Uterus (tissue), 4 donors: ENCODE measurements around the gene ANKDD1A. TPM values are rescaled to one million over a fixed set of nuclear protein-coding genes. Genes with fewer than 3 reads are reported as not detected.

Experiments used
- DNase-seq, 2 donors: peaks; one replicate each; pipeline ENCODE4 v3.0.0-alpha.2; 2019 to 2020
- H3K27ac ChIP-seq, 2 donors: fragments of 200-600 bp; sonication (generic); 1 replicate in 1 of 2; 2 replicates in 1 of 2; pipeline ENCODE4 v1.5.1; 2016 to 2018
- H3K27me3 ChIP-seq, 2 donors: fragments of 200-600 bp; sonication (generic); one replicate each; pipeline ENCODE4 v1.5.1; 2018 to 2019; ENCODE audit warnings: control low read depth in 1 of 2
- H3K36me3 ChIP-seq, 2 donors: fragments of 200-600 bp; sonication (generic); one replicate each; pipeline ENCODE4 v1.5.1; 2019; ENCODE audit warnings: control low read depth in 1 of 2
- H3K4me1 ChIP-seq, 2 donors: fragments of 200-600 bp; sonication (generic); one replicate each; pipeline ENCODE4 v1.5.1; 2018 to 2019; ENCODE audit warnings: control low read depth in 1 of 2
- H3K4me3 ChIP-seq, 2 donors: fragments of 200-600 bp; sonication (generic); 1 replicate in 1 of 2; 2 replicates in 1 of 2; pipeline ENCODE4 v1.5.1; 2018 to 2019; ENCODE audit warnings: mild to moderate bottlenecking in 1 of 2
- H3K9me3 ChIP-seq, 2 donors: fragments of 200-600 bp; sonication (generic); one replicate each; pipeline ENCODE4 v1.5.1; 2019; ENCODE audit warnings: control low read depth in 1 of 2
- CTCF ChIP-seq, 4 experiments: fragments of 200-600 bp in 2 of 4; fragments of 450-650 bp in 2 of 4; sonication (generic) in 2 of 4; IDR thresholded peaks; one replicate each; pipeline ENCODE4 v1.5.1; 2016 to 2019; ENCODE audit warnings: antibody characterized with exemption in 4 of 4, mild to moderate bottlenecking in 2 of 4, moderate library complexity in 1 of 4
- POLR2A ChIP-seq, 2 donors: fragments of 450-650 bp; IDR thresholded peaks; one replicate each; pipeline ENCODE4 v1.6.1; 2016; ENCODE audit warnings: antibody characterized with exemption in 2 of 2, mild to moderate bottlenecking in 1 of 2, moderate library complexity in 1 of 2
- intact Hi-C: fragments of 100-400 bp; cut with DNase I; formaldehyde crosslinking; loops from one replicate; pipeline ENCODE4 v1.15.1; 2023; ENCODE audit warnings: low total_unique reads
- total RNA-seq, 4 donors: library from RNA; depleted of rRNA in 3 of 4; stranded (reverse); fragments of >200 nt in 3 of 4; gene quantifications; one replicate each; pipeline versions ENCODE4 v1.1.0 to v1.2.4, GENCODE V29; 2014 to 2023
- donor health status: DM: yes; HTN: yes; CAD: no.

Gene ANKDD1A
- total RNA-seq = 10 to 100 TPM in 3 of 4 donors, under 1 TPM in 1; 0.59 to 36.2 (median 17.7) TPM

GRCh38 chr15:64911311-64912186 lies at the start of gene ANKDD1A:
TSS of gene ANKDD1A (plus strand) at chr15:64911902. CDS start at chr15:64911931, 29 bp downstream.
- Histone ChIP-seq H3K4me3 (peak within 1 kb of the TSS; percentile 51 to 59), H3K36me3 (no peaks in the 10 kb centered on the region), H3K27me3 (no peaks in the 10 kb centered on the region), H3K9me3 (no peaks in the 10 kb centered on the region), H3K4me1 (no peaks in the 10 kb centered on the region), H3K27ac (peak within 1 kb of the TSS; percentile 72 to 81)
- DNase-seq = peak; percentile 73 to 78
- TF ChIP-seq CTCF (IDR thresholded peaks at IDR 0.05) (peak in 1 of 4 experiments; percentile 12), POLR2A (IDR thresholded peaks at IDR 0.05) (peak in 1 of 2 donors; percentile 66)
- intact Hi-C loops = no loop called here

GRCh38 chr15:64861960-64862359 lies 49.7 kb upstream of the ANKDD1A start:
- TF ChIP-seq CTCF (IDR thresholded peaks at IDR 0.05) (no peak), POLR2A (IDR thresholded peaks at IDR 0.05) (no peak)
- no peaks in the 10 kb centered on the region for H3K36me3 ChIP-seq
- no peaks in the 10 kb centered on the region for H3K9me3 ChIP-seq
- H3K27ac ChIP-seq = peak overlapping the region in 1 of 2 donors; percentile 44
- intact Hi-C loops = no loop called here
- H3K4me1 ChIP-seq = peaks cover 10 to 13% of the 10 kb centered on the region in 2 donors
- H3K4me3 ChIP-seq = no peak overlapping the region
- no peaks in the 10 kb centered on the region for H3K27me3 ChIP-seq
- no peak for DNase-seq

- H3K36me3 ChIP-seq = no peaks in the 10 kb centered on the region
- peaks cover 7 to 8% of the 10 kb centered on the region in 2 donors for H3K4me1 ChIP-seq
- DNase-seq = no peak
- TF ChIP-seq CTCF (IDR thresholded peaks at IDR 0.05) (no peak), POLR2A (IDR thresholded peaks at IDR 0.05) (no peak)
- no peaks in the 10 kb centered on the region for H3K27me3 ChIP-seq
- H3K27ac ChIP-seq = peak overlapping the region in 1 of 2 donors; percentile 44
- H3K9me3 ChIP-seq = no peaks in the 10 kb centered on the region
- no peak overlapping the region for H3K4me3 ChIP-seq
- intact Hi-C loops = no loop called here
Observed at GRCh38 chr15:64862408-64862807, 49.3 kb upstream of the ANKDD1A start.

- intact Hi-C loops = no loop called here
- no peak for DNase-seq
- Histone ChIP-seq H3K27me3 (no peaks in the 10 kb centered on the region), H3K9me3 (no peaks in the 10 kb centered on the region), H3K4me1 (peaks cover 0 to 4% of the 10 kb centered on the region in 2 donors), H3K36me3 (no peaks in the 10 kb centered on the region), H3K4me3 (no peak overlapping the region), H3K27ac (peak overlapping the region; percentile 28 to 30)
- no peak for TF ChIP-seq POLR2A (IDR thresholded peaks at IDR 0.05)
- TF ChIP-seq CTCF (IDR thresholded peaks at IDR 0.05) = no peak
Observed at GRCh38 chr15:64864068-64864467, 47.6 kb upstream of the ANKDD1A start.
